Mucosa of stomach (tissue), 1 donor: Measurements from ENCODE around the gene ZNF837.

Experiments
- H3K27me3 ChIP-seq: one replicate; pipeline ENCODE4 v1.7.0; 2013; ENCODE audit warnings: mild to moderate bottlenecking, low read length; ENCODE audit not compliant: control insufficient read depth, insufficient read depth
- H3K36me3 ChIP-seq: one replicate; pipeline ENCODE4 v1.7.0; 2013; ENCODE audit warnings: low read length; ENCODE audit not compliant: control insufficient read depth, insufficient read depth
- H3K4me1 ChIP-seq: one replicate; pipeline ENCODE4 v1.7.0; 2013; ENCODE audit warnings: mild to moderate bottlenecking, low read length; ENCODE audit not compliant: control insufficient read depth, insufficient read depth
- H3K4me3 ChIP-seq: one replicate; pipeline ENCODE4 v1.7.0; 2013; ENCODE audit warnings: low read length
- H3K9ac ChIP-seq: one replicate; pipeline ENCODE4 v1.7.0; 2013; ENCODE audit warnings: mild to moderate bottlenecking, low read length, moderate library complexity
- H3K9me3 ChIP-seq: one replicate; pipeline ENCODE4 v1.7.0; 2013; ENCODE audit warnings: mild to moderate bottlenecking, low read length, moderate library complexity; ENCODE audit not compliant: control insufficient read depth
- donor health status: Pancreatic carcinoma.

Gene ZNF837

GRCh38 chr19:58401840-58402421, 21.1 kb upstream of the ZNF837 start:
- H3K4me1 ChIP-seq = peaks cover 14% of the 10 kb centered on the region
- no peaks in the 10 kb centered on the region for H3K9me3 ChIP-seq
- H3K9ac ChIP-seq = peak overlapping the region; percentile 64
- H3K4me3 ChIP-seq = no peak overlapping the region
- peaks cover 13% of the 10 kb centered on the region for H3K27me3 ChIP-seq
- no peaks in the 10 kb centered on the region for H3K36me3 ChIP-seq

- no peaks in the 10 kb centered on the region for H3K9me3 ChIP-seq
- H3K36me3 ChIP-seq = no peaks in the 10 kb centered on the region
- H3K27me3 ChIP-seq = peaks cover 18% of the 10 kb centered on the region
- H3K9ac ChIP-seq = peak overlapping the region; percentile 64
- peak overlapping the region; percentile 67 for H3K4me3 ChIP-seq
- H3K4me1 ChIP-seq = peaks cover 15% of the 10 kb centered on the region
Observed at GRCh38 chr19:58400916-58401839, 20.3 kb upstream of the ZNF837 start.

GRCh38 chr19:58400316-58400915, 19.6 kb upstream of the ZNF837 start:
- Histone ChIP-seq H3K4me1 (peaks cover 23% of the 10 kb centered on the region), H3K27me3 (peaks cover 25% of the 10 kb centered on the region), H3K4me3 (peak overlapping the region; percentile 67), H3K9me3 (no peaks in the 10 kb centered on the region), H3K36me3 (no peaks in the 10 kb centered on the region), H3K9ac (peak overlapping the region; percentile 57)

GRCh38 chr19:58399903-58400302, 19.1 kb upstream of the ZNF837 start:
- Histone ChIP-seq H3K4me3 (no peak overlapping the region), H3K9me3 (no peaks in the 10 kb centered on the region), H3K4me1 (peaks cover 26% of the 10 kb centered on the region), H3K9ac (no peak overlapping the region), H3K36me3 (no peaks in the 10 kb centered on the region), H3K27me3 (peaks cover 25% of the 10 kb centered on the region)

- H3K36me3 ChIP-seq = no peaks in the 10 kb centered on the region
Observed at GRCh38 chr19:58398545-58398944, 17.7 kb upstream of the ZNF837 start.

GRCh38 chr19:58398087-58398486, 17.3 kb upstream of the ZNF837 start:
- H3K4me3 ChIP-seq = no peak overlapping the region
- H3K27me3 ChIP-seq = peaks cover 25% of the 10 kb centered on the region
- H3K4me1 ChIP-seq = peaks cover 26% of the 10 kb centered on the region
- no peaks in the 10 kb centered on the region for H3K9me3 ChIP-seq
- H3K36me3 ChIP-seq = peaks cover 3% of the 10 kb centered on the region
- no peak overlapping the region for H3K9ac ChIP-seq

More at GRCh38 chr19:58398545-58398944, 17.7 kb upstream of the ZNF837 start:
- Histone ChIP-seq H3K9me3 (no peaks in the 10 kb centered on the region), H3K4me3 (no peak overlapping the region), H3K9ac (no peak overlapping the region), H3K27me3 (peaks cover 25% of the 10 kb centered on the region), H3K4me1 (peaks cover 26% of the 10 kb centered on the region)

GRCh38 chr19:58397533-58398037, 16.8 kb upstream of the ZNF837 start:
- Histone ChIP-seq H3K4me1 (peaks cover 26% of the 10 kb centered on the region), H3K9ac (no peak overlapping the region), H3K36me3 (peaks cover 8% of the 10 kb centered on the region), H3K27me3 (peaks cover 25% of the 10 kb centered on the region), H3K9me3 (no peaks in the 10 kb centered on the region), H3K4me3 (no peak overlapping the region)

- H3K36me3 ChIP-seq = peaks cover 8% of the 10 kb centered on the region
- no peak overlapping the region for H3K4me3 ChIP-seq
- H3K4me1 ChIP-seq = peaks cover 23% of the 10 kb centered on the region
- H3K9me3 ChIP-seq = no peaks in the 10 kb centered on the region
- H3K9ac ChIP-seq = no peak overlapping the region
- H3K27me3 ChIP-seq = peaks cover 25% of the 10 kb centered on the region
Observed at GRCh38 chr19:58396691-58397532, 16.1 kb upstream of the ZNF837 start.

- Histone ChIP-seq H3K9me3 (no peaks in the 10 kb centered on the region), H3K36me3 (peaks cover 8% of the 10 kb centered on the region), H3K4me3 (no peak overlapping the region), H3K27me3 (peaks cover 25% of the 10 kb centered on the region), H3K4me1 (peaks cover 21% of the 10 kb centered on the region), H3K9ac (no peak overlapping the region)
Observed at GRCh38 chr19:58395979-58396627, 15.3 kb upstream of the ZNF837 start.

GRCh38 chr19:58395220-58395978, 14.6 kb upstream of the ZNF837 start, which contains the start of gene RNF225:
TSS of gene RNF225 (plus strand) at chr19:58395656. CDS start at chr19:58396090, 434 bp downstream.
- Histone ChIP-seq H3K4me3 (no peak within 1 kb of the TSS), H3K9ac (no peak within 1 kb of the TSS), H3K9me3 (no peaks in the 10 kb centered on the region), H3K4me1 (peaks cover 14% of the 10 kb centered on the region), H3K36me3 (peaks cover 8% of the 10 kb centered on the region), H3K27me3 (peaks cover 25% of the 10 kb centered on the region)
